GM04504 (cell line): Measurements from ENCODE around the gene PDLIM4.
A peak's percentile ranks its signal among the peaks of the same experiment; 100 is the strongest.

Source experiments
- DNase-seq: peaks from one replicate; pipeline ENCODE4 v3.0.0-alpha.2; 2012; ENCODE audit warnings: low read depth

PDLIM4 gene

DNA sequence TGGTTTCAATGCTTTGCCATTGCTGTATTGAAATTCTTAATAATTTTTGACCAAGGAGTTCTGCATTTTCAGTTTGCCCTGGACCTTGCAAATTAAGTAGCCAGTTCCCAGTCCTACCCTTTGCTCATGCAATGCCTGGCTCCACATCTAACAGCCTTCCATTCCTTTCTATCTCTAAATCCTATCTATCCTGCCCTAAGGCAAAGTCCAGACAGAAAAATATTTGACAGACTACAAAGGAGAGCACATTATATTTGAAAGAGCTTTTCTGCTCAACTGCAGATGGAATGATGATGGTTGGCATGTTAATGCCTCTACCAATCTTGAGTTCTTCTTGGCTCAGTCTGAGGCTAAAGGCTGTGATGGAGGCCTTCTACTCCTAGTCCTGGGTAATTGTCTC, 52.2 kb downstream of the PDLIM4 start:
- DNase-seq = no peak

DNA sequence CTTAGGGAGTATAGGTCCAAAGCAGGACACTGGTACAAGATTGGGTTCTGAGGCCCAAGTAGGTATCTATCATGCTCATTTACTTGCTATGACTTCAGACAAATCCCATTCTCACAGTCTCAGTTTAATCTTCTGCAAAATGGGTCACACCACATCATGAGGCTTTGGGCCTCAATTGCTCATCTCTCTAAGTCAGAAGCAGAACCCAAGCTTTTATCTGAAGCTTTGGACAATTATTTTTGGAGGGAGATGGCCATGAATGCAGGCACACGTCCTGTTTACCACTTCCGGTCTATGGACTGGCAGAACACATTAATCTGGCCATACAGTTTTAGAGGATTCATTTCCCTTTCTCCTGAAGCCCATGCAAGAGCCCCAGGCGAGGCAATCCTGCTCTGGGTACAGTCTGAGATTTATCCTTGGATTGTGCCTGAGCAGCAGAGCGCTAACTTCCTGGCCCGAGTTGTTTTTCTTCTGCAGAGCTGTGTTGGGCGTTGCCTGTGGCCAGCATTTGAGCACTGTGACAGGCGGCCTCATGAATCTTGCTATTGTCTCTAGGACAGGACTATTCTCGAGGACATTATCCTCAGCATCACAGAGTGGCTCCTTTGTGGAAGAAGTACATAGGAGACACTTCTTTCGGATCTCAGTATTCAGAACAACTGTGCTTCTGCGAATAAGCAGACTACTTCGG, 52.8 kb downstream of the PDLIM4 start:
- DNase-seq = no peak

DNA sequence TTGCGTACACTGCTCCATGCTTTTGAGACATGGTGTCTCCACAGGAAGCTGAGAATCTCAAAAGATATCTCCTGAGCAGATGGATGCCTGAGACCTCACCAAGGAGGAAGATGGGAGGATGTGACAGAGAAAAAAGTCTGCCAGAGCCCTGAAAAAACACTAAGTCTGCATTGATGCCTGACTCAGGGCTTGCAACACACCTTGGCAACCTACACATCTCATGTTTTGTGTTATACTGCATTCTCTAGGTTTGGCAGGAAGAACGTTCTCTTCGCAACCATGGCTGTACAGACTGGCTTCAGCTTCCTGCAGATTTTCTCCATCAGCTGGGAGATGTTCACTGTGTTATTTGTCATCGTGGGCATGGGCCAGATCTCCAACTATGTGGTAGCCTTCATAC, 55.9 kb downstream of the PDLIM4 start:
- DNase-seq = peak; percentile 48

DNA sequence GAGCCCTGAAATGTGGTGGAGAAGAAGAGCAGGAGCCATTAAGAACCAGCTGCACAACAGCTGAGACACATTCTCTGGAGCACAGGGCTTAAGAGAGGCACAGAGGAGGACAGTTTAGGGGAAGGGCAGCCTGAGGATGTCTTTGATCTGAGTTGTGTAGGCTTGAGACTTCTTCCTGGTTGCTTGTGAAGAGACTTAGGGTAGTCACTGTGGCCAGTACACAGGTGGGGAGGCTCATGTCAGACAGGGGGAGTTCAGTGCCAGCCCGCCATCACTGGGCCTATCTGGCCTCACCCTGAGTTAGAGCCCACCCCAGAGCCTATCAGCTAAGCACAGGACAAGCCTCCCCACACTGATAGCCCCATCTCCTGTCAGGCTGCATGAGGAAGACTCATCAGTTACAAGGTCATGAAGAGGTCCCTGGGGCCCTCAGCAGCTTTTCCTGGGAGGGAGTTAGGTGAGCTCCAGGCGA, 56.5 kb downstream of the PDLIM4 start:
- no peak for DNase-seq

DNA sequence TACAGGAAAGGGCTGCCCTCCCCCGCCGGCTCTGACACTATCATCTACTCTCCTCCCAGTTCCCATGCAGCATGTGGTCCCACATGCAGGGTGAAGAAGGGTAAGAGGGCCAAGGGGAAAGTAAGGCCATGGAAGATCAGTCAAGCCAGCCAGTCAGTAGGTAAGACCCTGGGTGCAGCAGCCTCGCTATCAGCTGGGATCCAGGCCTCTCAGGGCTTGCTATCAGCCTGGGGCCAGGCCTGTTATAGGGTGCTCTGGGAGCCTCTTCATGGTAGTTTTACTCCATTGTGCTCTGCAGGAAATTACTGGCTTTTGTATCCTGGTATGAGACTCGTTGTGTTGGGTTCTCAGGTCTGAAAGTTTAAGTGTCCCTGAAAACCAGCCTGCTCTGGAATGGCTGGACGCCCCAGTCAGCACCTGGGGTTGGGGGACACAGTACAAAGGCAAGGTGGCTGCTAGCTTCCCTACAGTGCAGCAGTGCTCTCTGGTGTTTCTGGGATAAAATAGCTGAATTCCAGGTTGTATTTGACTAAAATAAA, 58.1 kb downstream of the PDLIM4 start:
- no peak for DNase-seq

DNA sequence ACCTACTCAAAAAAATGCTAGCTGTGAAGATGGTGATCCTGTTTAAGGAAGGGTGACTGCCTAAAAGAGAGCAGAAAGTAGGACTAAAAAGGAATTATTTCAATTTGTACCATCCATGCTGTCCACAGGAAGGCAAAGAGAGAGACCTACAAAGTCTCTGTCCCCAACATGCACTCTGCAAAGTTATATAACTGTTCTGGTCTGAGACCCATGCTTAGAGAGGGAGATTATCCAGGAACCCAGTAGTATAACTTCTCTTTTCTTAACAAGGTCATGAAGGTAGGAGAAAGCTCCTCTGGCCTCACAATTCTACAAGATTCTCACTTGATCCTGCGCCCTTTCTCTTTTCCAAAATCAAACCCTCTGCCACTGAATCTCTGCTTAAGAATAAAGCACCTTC, 62.5 kb downstream of the PDLIM4 start:
- DNase-seq = no peak

DNA sequence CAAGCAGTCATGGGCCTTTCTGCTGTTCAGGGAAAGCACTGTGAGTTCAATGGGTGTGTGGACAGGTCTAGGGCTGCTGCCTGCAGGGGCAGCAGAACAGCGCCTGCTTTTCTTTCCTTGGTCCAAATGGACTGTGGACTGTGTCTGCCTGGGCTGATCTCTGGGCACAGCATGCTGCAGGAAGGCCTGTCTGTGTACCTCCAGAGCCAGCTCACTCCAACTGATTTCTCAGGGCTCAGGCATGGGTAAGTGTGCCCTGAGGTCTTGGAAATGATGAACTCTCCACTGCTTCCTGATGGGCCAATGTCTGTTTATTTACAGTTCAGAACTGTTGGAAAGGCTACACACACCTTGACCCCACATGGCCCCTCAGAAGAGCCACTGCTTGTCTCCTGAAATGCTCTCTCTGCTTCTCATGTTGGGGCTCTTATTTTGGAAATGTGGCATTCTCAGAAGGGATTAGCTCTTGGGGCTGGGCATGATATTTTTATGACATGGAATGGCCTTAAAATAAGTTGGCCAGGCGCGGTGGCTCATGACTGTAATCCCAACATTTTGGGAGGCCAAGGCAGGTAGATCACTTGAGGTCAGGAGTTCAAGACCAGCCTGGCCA, 63.7 kb downstream of the PDLIM4 start:
- DNase-seq = no peak

DNA sequence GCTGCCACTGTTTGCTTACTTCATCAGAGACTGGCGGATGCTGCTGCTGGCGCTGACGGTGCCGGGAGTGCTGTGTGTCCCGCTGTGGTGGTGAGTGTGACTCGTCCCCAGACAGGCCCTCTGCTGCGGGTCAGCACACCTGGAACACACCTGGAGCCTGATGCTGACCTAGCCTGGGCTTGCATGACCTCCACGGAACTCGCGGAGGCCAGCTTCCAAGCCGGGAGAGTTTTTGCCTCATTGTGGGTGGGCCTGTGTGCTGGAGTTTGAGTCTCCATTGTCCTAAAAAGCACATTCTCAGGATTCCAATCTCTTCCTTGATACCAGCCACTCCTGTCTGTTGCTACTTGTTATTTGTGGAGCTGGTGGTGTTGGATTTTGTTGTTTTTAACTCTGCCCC, 64.8 kb downstream of the PDLIM4 start:
- no peak for DNase-seq
